GM21447 (cell line): ENCODE results near the gene E4F1.

Source experiments
- ATAC-seq: cut with Tn5 transposase; IDR thresholded peaks from one replicate; pipeline ENCODE4 v1.9.1; 2021; ENCODE audit not compliant: unreplicated experiment

E4F1 gene

GRCh38 chr16:2271848-2272461 lies 48.6 kb downstream of the E4F1 start:
- no peak for ATAC-seq

- no peak for ATAC-seq
These were observed 50.1 kb downstream of the E4F1 start for GRCh38 chr16:2273484-2273883.

- ATAC-seq, result no peak
These were observed 50.5 kb downstream of the E4F1 start for GRCh38 chr16:2273931-2274330.

GRCh38 chr16:2275476-2276367 lies 52.3 kb downstream of the E4F1 start:
- no peak for ATAC-seq

- no peak for ATAC-seq
These were observed 53.2 kb downstream of the E4F1 start for GRCh38 chr16:2276368-2277195.

- no peak for ATAC-seq
These were observed 54.3 kb downstream of the E4F1 start for GRCh38 chr16:2277466-2278271.

GRCh38 chr16:2278272-2278608 lies 54.8 kb downstream of the E4F1 start:
- ATAC-seq, result no peak

- no peak for ATAC-seq
These were observed 55.8 kb downstream of the E4F1 start for GRCh38 chr16:2278956-2279800.

- ATAC-seq, result no peak
These were observed 57.1 kb downstream of the E4F1 start for GRCh38 chr16:2280461-2280860.

GRCh38 chr16:2280981-2281542 lies 57.7 kb downstream of the E4F1 start:
- no peak for ATAC-seq

GRCh38 chr16:2282262-2282661 lies 58.9 kb downstream of the E4F1 start:
- no peak for ATAC-seq

- no peak for ATAC-seq
These were observed 59.6 kb downstream of the E4F1 start for GRCh38 chr16:2282866-2283555.

- ATAC-seq, result no peak
These were observed 60.8 kb downstream of the E4F1 start for GRCh38 chr16:2284001-2284770.

GRCh38 chr16:2284797-2285576 lies 61.6 kb downstream of the E4F1 start:
- no peak for ATAC-seq
